Caki2 (cell line): ENCODE measurements around the gene IL2RA. TPM values are rescaled to one million over a fixed set of nuclear protein-coding genes. Genes with fewer than 3 reads are reported as not detected.
"Not testable (repeated sequence)": the region's sequence is repeated elsewhere in the genome, so short reads cannot be mapped to it uniquely, and the experiment has no call there.

ENCODE experiments used
- DNase-seq: peaks from one replicate; pipeline ENCODE4 v3.0.0-alpha.2; 2015; ENCODE audit warnings: low read depth
- in situ Hi-C: cut with HindIII; loops from 2 replicates; pipeline ENCODE4 v1.10.0; 2016; ENCODE audit warnings: low sequenced_read_pairs, low pct_unique_long_range_greater_than_20kb, mixed read lengths
- total RNA-seq: library from RNA; depleted of rRNA; stranded (reverse); fragments of >200 nt; shearing (Covaris generic); gene quantifications from 2 replicates; pipeline ENCODE4 v1.2.3, GENCODE V29; 2014; ENCODE audit warnings: low replicate concordance; rRNA removed

Gene IL2RA
- not detected in 2 replicates for total RNA-seq

GRCh38 chr10:6062101-6062771 lies at the start of gene IL2RA:
IL2RA (minus strand) TSS chr10:6062367; CDS start chr10:6062151, 216 bp downstream.
- no peak for DNase-seq

GRCh38 chr10:6110136-6110535 lies 48.0 kb upstream of the IL2RA start:
- in situ Hi-C loops: no loop called here
- no peak for DNase-seq

More at GRCh38 chr10:6062101-6062771, at the start of gene IL2RA:
- in situ Hi-C loops: no loop called here

GRCh38 chr10:6109444-6109775 lies 47.2 kb upstream of the IL2RA start:
- in situ Hi-C loops: no loop called here
- no peak for DNase-seq

GRCh38 chr10:6108631-6109443 lies 46.7 kb upstream of the IL2RA start:
- DNase-seq: peak; percentile 51
- in situ Hi-C loops: no loop called here

- DNase-seq: no peak
- in situ Hi-C loops: no loop called here
Measured at GRCh38 chr10:6108072-6108471, 45.9 kb upstream of the IL2RA start.

GRCh38 chr10:6107616-6108015 lies 45.4 kb upstream of the IL2RA start:
- in situ Hi-C loops, DNase-seq: not testable (repeated sequence)

GRCh38 chr10:6103591-6103990 lies 41.4 kb upstream of the IL2RA start:
- in situ Hi-C loops: no loop called here
- no peak for DNase-seq

- in situ Hi-C loops: no loop called here
Measured at GRCh38 chr10:6102128-6102527, 40.0 kb upstream of the IL2RA start.

GRCh38 chr10:6101181-6101580 lies 39.0 kb upstream of the IL2RA start:
- DNase-seq: no peak
- in situ Hi-C loops: no loop called here

More at GRCh38 chr10:6102128-6102527, 40.0 kb upstream of the IL2RA start:
- no peak for DNase-seq

- no peak for DNase-seq
- in situ Hi-C loops: no loop called here
Measured at GRCh38 chr10:6100370-6100769, 38.2 kb upstream of the IL2RA start.

- in situ Hi-C loops: loop anchor here (25.0 kb wide), 1 partner anchor 289 kb away; no protein-coding TSS in a partner anchor
- DNase-seq: no peak
Measured at GRCh38 chr10:6098156-6098555, 36.0 kb upstream of the IL2RA start.

- DNase-seq: no peak
- in situ Hi-C loops: loop anchor here (25.0 kb wide), 1 partner anchor 290 kb away; no protein-coding TSS in a partner anchor
Measured at GRCh38 chr10:6097063-6097462, 34.9 kb upstream of the IL2RA start.

- in situ Hi-C loops: loop anchor here (25.0 kb wide), 1 partner anchor 291 kb away; no protein-coding TSS in a partner anchor
- no peak for DNase-seq
Measured at GRCh38 chr10:6095810-6096570, 33.8 kb upstream of the IL2RA start.

GRCh38 chr10:6092731-6093130 lies 30.6 kb upstream of the IL2RA start:
- in situ Hi-C loops: loop anchor here (25.0 kb wide), 1 partner anchor 295 kb away; no protein-coding TSS in a partner anchor
- DNase-seq: no peak

- DNase-seq: no peak
- in situ Hi-C loops: loop anchor here (25.0 kb wide), 1 partner anchor 296 kb away; no protein-coding TSS in a partner anchor
Measured at GRCh38 chr10:6091630-6092029, 29.5 kb upstream of the IL2RA start.

GRCh38 chr10:6089334-6090219 lies 27.4 kb upstream of the IL2RA start:
- in situ Hi-C loops: loop anchor here (25.0 kb wide), 1 partner anchor 298 kb away; no protein-coding TSS in a partner anchor

GRCh38 chr10:6088721-6089333 lies 26.7 kb upstream of the IL2RA start, which contains the start of gene RBM17:
RBM17 (plus strand) TSS chr10:6089034; CDS start chr10:6097066, 8,032 bp downstream.
- in situ Hi-C loops: loop anchor here (25.0 kb wide), 1 partner anchor 298 kb away; no protein-coding TSS in a partner anchor
- DNase-seq: peak; percentile 95

More at GRCh38 chr10:6089334-6090219, 27.4 kb upstream of the IL2RA start:
- peak; percentile 10 for DNase-seq
